HUES48 (cell line): ENCODE data around the gene INPP5A.
"Not testable (repeated sequence)": the region's sequence is repeated elsewhere in the genome, so short reads cannot be mapped to it uniquely, and the experiment has no call there.

Experiments
- H3K27ac ChIP-seq: one replicate; pipeline ENCODE4 v1.7.0; 2013; ENCODE audit warnings: low read depth, low read length, inconsistent platforms
- H3K27me3 ChIP-seq: 2 replicates; pipeline ENCODE4 v1.6.1; 2013; ENCODE audit warnings: mild to moderate bottlenecking, low read length; ENCODE audit not compliant: control insufficient read depth, insufficient read depth
- H3K36me3 ChIP-seq: 2 replicates; pipeline ENCODE4 v1.6.1; 2013; ENCODE audit warnings: low read length; ENCODE audit not compliant: control insufficient read depth, insufficient read depth
- H3K4me1 ChIP-seq: 2 replicates; pipeline ENCODE4 v1.6.1; 2013; ENCODE audit warnings: mild to moderate bottlenecking, low read length; ENCODE audit not compliant: control insufficient read depth, insufficient read depth
- H3K4me3 ChIP-seq: 2 replicates; pipeline ENCODE4 v1.5.1; 2013; ENCODE audit warnings: mild to moderate bottlenecking, low read depth, low read length
- H3K9ac ChIP-seq: 2 replicates; pipeline ENCODE4 v1.6.1; 2013; ENCODE audit warnings: mild to moderate bottlenecking, low read depth, low read length, moderate library complexity
- H3K9me3 ChIP-seq: 2 replicates; pipeline ENCODE4 v1.6.1; 2013; ENCODE audit warnings: low read length; ENCODE audit not compliant: control insufficient read depth, insufficient read depth

INPP5A gene

DNA sequence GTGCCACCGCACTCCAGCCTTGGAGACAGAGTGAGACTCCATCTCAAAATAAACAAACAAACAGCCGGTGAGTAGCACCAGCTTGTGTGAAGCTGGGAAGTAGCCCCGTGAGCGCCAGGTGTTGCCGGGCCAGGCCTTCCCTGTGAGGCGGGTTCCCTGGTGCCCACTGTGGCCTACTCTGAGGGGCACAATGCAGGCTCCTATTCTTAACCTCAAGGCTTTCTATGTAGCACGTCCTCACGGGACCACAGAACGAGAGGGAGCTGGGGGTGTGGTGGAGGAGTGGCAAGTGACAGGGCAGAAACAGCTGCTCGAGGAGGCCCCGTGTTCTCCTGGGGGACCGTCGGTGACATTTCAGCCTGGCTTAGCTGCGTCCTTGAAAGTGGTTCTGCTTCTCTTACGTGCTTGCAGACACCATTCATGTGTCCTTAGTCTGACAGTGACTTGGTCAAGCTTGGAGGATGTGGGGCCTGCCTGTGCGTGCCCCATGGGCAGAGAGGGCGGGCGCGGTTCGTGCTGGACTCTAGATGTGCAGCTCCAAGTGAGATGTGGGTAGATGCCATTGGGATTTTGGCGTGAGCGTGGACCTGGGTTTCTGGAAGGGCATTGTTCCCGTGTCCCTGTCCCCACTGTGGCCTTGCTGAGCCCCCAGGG is 131.7 kb downstream of the INPP5A start:
- Histone ChIP-seq H3K9ac (no peak overlapping the region), H3K27me3 (no peaks in the 10 kb centered on the region), H3K9me3 (no peaks in the 10 kb centered on the region), H3K27ac (no peak overlapping the region), H3K4me1 (no peaks in the 10 kb centered on the region), H3K4me3 (no peak overlapping the region), H3K36me3 (no peaks in the 10 kb centered on the region)

DNA sequence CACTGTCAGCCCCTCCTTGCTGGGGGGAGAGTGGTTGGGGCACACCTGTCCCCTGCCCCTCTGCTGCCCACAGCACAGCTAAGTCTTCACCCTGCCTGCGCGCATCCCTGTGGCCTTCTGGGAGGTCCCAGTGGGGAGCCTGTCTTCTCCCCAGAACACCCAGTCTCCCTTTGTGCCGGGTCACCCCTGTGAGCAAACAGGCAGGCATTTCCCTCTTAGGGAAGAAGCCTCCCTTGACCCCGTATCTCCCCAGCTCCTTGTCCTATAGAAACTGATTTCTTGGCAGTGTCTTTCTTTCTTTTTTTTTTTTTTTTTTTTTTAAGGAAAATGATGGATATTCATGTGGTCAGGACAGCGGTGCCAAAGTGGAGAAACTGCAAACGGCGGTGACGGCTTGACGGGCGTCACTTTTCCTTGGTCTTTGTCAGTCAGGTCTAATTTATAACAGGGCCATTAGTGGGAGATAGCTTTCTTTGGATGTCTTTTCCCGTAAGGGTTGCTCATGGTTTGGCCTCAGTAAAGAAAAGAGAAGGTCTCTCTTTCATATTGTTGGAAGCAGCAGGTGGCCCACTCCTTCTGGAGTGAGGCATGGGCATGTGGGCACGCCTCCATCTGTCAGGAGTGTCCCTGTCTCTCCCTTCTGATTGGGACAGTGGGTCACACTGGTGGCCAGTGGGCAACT is 133.1 kb downstream of the INPP5A start:
- H3K9me3 ChIP-seq: no peaks in the 10 kb centered on the region
- H3K36me3 ChIP-seq: no peaks in the 10 kb centered on the region
- no peaks in the 10 kb centered on the region for H3K4me1 ChIP-seq
- H3K4me3 ChIP-seq: no peak overlapping the region
- H3K27me3 ChIP-seq: no peaks in the 10 kb centered on the region
- no peak overlapping the region for H3K9ac ChIP-seq
- H3K27ac ChIP-seq: no peak overlapping the region

DNA sequence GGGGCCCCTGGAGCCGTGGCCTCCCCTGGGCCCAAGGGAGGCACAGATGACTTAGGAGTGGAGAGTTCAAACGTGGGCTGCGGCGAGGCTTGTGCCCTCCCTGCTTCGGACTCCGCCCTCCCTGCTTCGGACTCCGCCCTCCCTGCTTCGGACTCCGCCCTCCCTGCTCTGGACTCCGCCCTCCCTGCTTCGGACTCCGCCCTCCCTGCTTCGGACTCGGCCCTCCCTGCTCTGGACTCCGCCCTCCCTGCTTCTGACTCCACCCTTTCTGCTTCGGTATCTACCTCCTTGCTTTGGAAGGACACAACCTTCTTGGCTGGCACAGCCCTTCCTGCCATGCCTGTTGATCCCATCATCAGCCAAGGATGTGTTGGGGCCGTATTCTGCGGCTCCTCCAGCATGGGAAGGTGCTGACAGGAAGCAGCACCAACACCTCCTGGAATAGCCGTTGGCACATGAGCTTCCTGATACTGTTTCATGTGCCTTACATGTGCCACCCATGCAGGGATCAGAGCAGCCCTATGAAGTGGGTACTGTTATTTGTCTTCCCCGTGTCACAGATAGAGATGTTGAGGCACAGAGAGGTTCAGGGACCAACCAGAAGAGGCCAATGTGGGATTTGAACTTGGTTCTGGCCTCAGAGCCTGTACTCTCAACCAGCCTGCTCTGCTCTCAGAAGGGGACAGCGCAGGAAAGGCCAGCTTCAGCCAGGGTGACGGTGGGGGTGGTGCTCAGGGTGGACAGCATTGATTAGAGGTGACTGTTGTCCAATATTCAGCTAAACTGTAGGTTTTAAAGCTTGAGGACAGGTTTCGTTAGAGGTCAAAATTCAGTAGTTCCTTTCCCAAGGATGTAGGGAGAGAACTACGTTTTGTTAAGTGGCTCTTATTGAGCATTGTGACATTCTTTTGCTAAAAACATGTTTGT is 133.9 kb downstream of the INPP5A start:
- Histone ChIP-seq H3K4me3 (no peak overlapping the region), H3K27ac (no peak overlapping the region), H3K4me1 (no peaks in the 10 kb centered on the region), H3K9ac (no peak overlapping the region), H3K27me3 (no peaks in the 10 kb centered on the region), H3K36me3 (no peaks in the 10 kb centered on the region), H3K9me3 (no peaks in the 10 kb centered on the region)

DNA sequence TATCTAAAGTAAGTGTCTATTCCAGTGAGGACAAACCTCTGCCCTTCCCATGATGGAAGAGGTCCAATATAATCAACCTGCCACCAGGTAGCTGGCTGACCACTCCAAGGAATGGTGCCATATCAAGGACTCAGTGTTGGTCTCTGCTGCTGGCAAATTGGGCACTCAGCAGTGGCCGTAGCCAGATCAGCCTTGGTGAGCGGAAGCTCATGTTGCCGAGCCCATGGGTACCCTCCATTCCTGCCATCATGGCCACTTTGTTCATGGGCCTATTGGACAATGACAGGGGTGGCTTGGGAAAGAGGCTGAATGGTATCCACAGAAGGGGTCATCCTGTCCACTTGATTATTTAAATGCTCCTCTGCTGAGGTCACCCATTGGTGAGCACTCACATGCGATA is 136.2 kb downstream of the INPP5A start:
- not testable (repeated sequence) for H3K4me3 ChIP-seq, H3K9ac ChIP-seq, H3K9me3 ChIP-seq, H3K36me3 ChIP-seq, H3K4me1 ChIP-seq, H3K27me3 ChIP-seq, H3K27ac ChIP-seq

DNA sequence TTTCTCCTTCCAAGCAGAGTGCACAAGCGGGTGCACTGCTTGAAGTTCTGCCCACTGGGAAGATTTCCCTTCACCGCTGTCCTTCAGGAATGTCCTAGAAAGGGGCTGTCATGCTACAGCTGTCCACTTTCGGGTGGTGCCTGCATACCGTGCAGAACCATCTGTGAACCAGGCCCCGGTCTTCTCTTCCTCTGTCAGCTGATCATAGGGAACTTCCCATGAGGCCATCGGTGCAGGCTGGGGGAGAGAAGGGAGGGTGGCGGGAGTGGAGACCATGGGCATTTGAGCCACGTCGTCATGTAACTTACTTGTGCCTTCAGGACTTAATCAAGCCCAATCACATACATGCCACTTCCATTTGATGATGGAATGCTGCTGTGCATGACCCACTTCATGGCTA is 136.7 kb downstream of the INPP5A start:
- Histone ChIP-seq H3K4me3 (no peak overlapping the region), H3K27me3 (no peaks in the 10 kb centered on the region), H3K36me3 (no peaks in the 10 kb centered on the region), H3K27ac (no peak overlapping the region), H3K9me3 (no peaks in the 10 kb centered on the region), H3K9ac (no peak overlapping the region), H3K4me1 (no peaks in the 10 kb centered on the region)

DNA sequence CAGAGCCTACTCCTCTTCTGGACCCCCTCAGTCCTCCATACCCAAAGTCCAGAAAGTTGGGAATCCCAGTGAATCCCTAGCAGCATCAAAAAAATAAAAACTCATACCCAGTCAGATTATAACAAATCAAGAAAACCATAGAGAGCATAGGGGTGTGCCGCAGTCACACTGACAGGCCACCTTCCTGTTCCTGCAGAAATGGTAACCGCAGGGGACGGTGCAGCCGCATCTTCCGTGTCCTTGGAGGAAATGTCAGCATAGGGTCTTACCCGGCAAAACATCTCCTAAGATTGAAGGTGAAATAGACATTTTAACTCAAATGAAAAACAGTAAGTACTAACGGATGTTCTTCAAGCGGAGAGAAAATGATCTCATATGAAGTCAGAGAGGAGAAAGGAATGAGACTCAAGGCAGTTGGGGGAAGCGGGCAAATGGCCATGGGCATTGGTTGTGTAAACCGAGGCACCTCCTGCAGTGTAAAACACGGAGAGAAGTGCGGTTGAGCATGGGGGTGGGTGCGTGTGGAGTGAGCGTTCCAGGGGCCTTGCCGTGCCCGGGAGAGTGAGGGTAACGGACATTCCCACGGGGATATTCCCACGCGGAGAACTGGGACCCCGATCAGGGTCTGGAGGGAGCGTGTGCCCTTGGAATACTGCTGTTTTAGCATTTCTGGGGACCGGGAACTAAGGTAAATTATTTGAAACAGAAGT is 137.6 kb downstream of the INPP5A start:
- Histone ChIP-seq H3K27me3 (no peaks in the 10 kb centered on the region), H3K4me3 (no peak overlapping the region), H3K9ac (no peak overlapping the region), H3K27ac (no peak overlapping the region), H3K36me3 (no peaks in the 10 kb centered on the region), H3K4me1 (no peaks in the 10 kb centered on the region), H3K9me3 (no peaks in the 10 kb centered on the region)

DNA sequence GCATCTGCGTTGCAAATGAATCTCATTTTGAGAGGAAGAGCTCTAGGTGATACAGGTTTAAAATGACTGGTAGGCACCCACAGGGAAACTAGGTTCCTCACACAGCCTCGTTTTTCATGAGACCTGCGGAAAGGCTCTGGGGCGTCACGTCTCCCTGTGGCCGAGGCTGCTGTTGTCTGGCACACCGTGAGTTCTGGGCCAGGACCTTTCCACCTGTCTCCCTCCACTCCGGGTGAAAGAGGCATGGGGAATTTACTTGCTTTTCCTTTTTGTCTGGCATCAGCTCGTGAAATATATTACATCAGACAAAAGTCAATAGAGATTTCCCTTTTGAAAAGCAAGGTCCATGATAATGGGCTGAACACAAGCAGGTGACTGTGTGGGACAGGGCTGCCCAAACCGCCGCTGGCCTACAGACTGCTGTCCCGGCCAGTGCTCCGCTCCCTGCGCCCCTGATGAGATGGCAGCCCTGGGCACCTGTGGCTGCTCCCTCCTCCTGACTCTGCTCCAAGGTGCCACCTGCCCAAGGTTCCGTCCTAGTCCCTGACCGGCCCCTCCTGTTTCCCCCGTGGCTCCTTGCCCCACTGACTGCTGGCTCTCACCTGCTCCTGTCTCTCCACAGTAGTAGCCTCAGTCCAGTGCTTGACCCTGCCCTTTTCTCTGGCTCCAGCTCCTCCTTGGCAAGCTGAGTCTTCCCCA is 138.8 kb downstream of the INPP5A start:
- no peaks in the 10 kb centered on the region for H3K36me3 ChIP-seq
- H3K9ac ChIP-seq: no peak overlapping the region
- no peaks in the 10 kb centered on the region for H3K4me1 ChIP-seq
- no peaks in the 10 kb centered on the region for H3K27me3 ChIP-seq
- no peak overlapping the region for H3K27ac ChIP-seq
- no peaks in the 10 kb centered on the region for H3K9me3 ChIP-seq
- no peak overlapping the region for H3K4me3 ChIP-seq

DNA sequence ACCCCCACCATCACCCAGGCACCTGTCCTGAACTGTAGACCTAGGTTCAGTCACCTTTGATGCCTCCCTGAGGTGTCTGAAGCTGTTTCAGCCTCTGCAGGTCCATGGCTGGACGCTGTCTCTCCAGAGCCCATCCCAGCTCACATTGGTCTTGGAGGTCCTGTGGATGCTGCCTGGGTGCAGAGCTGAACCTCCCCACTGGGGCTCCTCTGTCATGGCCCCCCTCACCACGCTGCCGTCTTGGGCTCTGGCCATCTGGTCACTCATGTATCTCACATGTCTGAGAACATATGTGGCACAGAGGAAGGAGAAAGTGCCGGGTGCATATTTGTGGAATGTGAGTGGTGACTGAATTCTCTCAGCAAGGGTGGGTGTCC is 139.5 kb downstream of the INPP5A start:
- H3K36me3 ChIP-seq: no peaks in the 10 kb centered on the region
- no peaks in the 10 kb centered on the region for H3K9me3 ChIP-seq
- H3K27me3 ChIP-seq: no peaks in the 10 kb centered on the region
- H3K4me1 ChIP-seq: no peaks in the 10 kb centered on the region
- no peak overlapping the region for H3K27ac ChIP-seq
- no peak overlapping the region for H3K9ac ChIP-seq
- H3K4me3 ChIP-seq: no peak overlapping the region

DNA sequence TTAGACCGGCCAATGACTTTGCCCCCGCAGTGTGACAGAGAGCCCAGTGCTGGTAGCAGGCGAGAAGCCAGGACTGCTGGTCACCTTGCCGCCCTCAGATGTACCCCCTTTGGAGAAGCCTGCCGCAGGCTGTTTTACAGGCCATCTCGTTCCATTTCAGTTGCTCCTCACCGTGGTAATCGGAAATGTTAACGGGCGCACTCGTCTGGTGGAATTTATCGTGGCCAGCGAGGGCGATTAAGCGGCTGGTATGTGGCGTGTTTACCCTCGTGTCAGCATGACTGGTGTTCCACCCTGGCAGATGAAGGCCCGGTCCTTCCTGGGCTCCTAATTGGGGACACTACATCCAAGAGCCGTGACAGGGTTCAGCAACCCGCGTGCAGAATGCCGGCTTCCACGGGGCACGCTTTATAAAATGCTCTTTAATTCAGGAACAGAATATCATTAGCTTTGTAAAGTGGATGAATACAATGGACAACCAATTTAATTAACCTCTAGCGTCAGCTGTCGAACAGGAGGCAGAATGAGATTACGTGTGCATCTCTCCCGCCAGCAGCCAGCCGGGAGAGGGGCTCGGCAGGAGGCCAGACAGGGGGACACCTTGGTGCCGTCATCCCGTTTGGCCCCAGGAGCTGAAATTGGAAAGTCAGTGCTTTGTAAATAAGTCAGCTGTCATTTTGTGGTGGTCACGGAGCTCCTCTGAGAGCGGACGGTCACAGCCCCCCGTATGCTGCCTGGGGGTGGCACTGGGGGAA is 140.1 kb downstream of the INPP5A start:
- Histone ChIP-seq H3K36me3 (no peaks in the 10 kb centered on the region), H3K4me1 (no peaks in the 10 kb centered on the region), H3K9ac (no peak overlapping the region), H3K27me3 (no peaks in the 10 kb centered on the region), H3K4me3 (no peak overlapping the region), H3K9me3 (no peaks in the 10 kb centered on the region), H3K27ac (no peak overlapping the region)
